HEK293 (cell line): ENCODE data around the gene FNDC3A.

Source experiments
- CTCF ChIA-PET: fragments of 350-600 bp; formaldehyde crosslinking; extraction: SDS; loops from one replicate; lab custom pipeline; 2021; ENCODE audit warnings: antibody characterized with exemption; lab: Yijun Ruan, JAX
- POLR2A ChIA-PET: fragments of 300-600 bp; formaldehyde crosslinking; extraction: SDS; loops from one replicate; lab custom pipeline; 2020; ENCODE audit warnings: antibody characterized with exemption, inconsistent platforms; lab: Yijun Ruan, JAX
- H3K27ac ChIP-seq: fragments of 200-500 bp; sonication (Bioruptor generic); 2 replicates; pipeline ENCODE4 v1.5.1; 2014; ENCODE audit warnings: low read depth, low read length, control low read depth, inconsistent platforms; ENCODE audit errors: extremely low read depth
- H3K36me3 ChIP-seq, 2 experiments: fragments of 200-500 bp in 1 of 2; sonication (Bioruptor generic) in 1 of 2; 1 replicate in 1 of 2; 2 replicates in 1 of 2; pipeline ENCODE4 v1.5.1; 2014 to 2017; ENCODE audit warnings: inconsistent platforms in 2 of 2, low read length in 2 of 2; ENCODE audit not compliant: control insufficient read depth in 2 of 2, insufficient read depth in 1 of 2
- H3K4me1 ChIP-seq: fragments of 200-500 bp; sonication (Bioruptor generic); 2 replicates; pipeline ENCODE4 v1.5.1; 2014; ENCODE audit warnings: mild to moderate bottlenecking, low read length, inconsistent platforms; ENCODE audit not compliant: control insufficient read depth, insufficient read depth
- H3K4me3 ChIP-seq: 2 replicates; pipeline ENCODE4 v1.5.1; 2011; ENCODE audit warnings: low read depth, mild to moderate bottlenecking, control low read depth, low read length, moderate library complexity
- H3K9me3 ChIP-seq: fragments of 200-500 bp; sonication (Bioruptor generic); 2 replicates; pipeline ENCODE4 v1.5.1; 2014; ENCODE audit warnings: low read depth, low read length, inconsistent platforms; ENCODE audit not compliant: control insufficient read depth, insufficient read depth
- AEBP2 ChIP-seq: fragments of 450-650 bp; formaldehyde crosslinking; IDR thresholded peaks from 2 replicates; pipeline ENCODE4 v1.5.1; 2016; ENCODE audit warnings: missing biosample characterization, missing genetic modification characterization, borderline replicate concordance
- IKZF3 ChIP-seq: fragments of 450-650 bp; IDR thresholded peaks from 2 replicates; pipeline ENCODE4 v1.5.0; 2018; ENCODE audit warnings: missing biosample characterization, mild to moderate bottlenecking, missing genetic modification characterization, moderate library complexity
- INSM2 ChIP-seq: fragments of 450-650 bp; formaldehyde crosslinking; IDR thresholded peaks from 2 replicates; pipeline ENCODE4 v1.5.1; 2016; ENCODE audit warnings: missing biosample characterization, missing genetic modification characterization
- YY2 ChIP-seq: fragments of 450-650 bp; formaldehyde crosslinking; IDR thresholded peaks from 2 replicates; pipeline ENCODE4 v1.5.1; 2016; ENCODE audit warnings: missing biosample characterization, missing genetic modification characterization
- ZBTB6 ChIP-seq: fragments of 450-650 bp; formaldehyde crosslinking; IDR thresholded peaks from 2 replicates; pipeline ENCODE4 v1.5.1; 2017; ENCODE audit warnings: missing biosample characterization, missing genetic modification characterization
- ZBTB7A ChIP-seq: fragments of 450-650 bp; formaldehyde crosslinking; IDR thresholded peaks from 2 replicates; pipeline ENCODE4 v1.5.1; 2016; ENCODE audit warnings: low read depth, missing biosample characterization, missing genetic modification characterization
- ZNF19 ChIP-seq: fragments of 450-650 bp; formaldehyde crosslinking; IDR thresholded peaks from 2 replicates; pipeline ENCODE4; 2016; ENCODE audit warnings: missing biosample characterization, missing genetic modification characterization, low read depth
- ZNF223 ChIP-seq: fragments of 450-650 bp; formaldehyde crosslinking; IDR thresholded peaks from 2 replicates; pipeline ENCODE4 v1.5.1; 2016; ENCODE audit warnings: missing biosample characterization, missing genetic modification characterization
- ZNF354C ChIP-seq: fragments of 450-650 bp; formaldehyde crosslinking; IDR thresholded peaks from 2 replicates; pipeline ENCODE4 v1.5.1; 2016; ENCODE audit warnings: missing biosample characterization, missing genetic modification characterization, low read depth, borderline replicate concordance
- ZNF398 ChIP-seq: fragments of 450-650 bp; formaldehyde crosslinking; IDR thresholded peaks from 2 replicates; pipeline ENCODE4 v1.5.1; 2017; ENCODE audit warnings: missing biosample characterization, missing genetic modification characterization
- ZNF404 ChIP-seq: fragments of 450-650 bp; formaldehyde crosslinking; IDR thresholded peaks from 2 replicates; pipeline ENCODE4 v1.5.1; 2017; ENCODE audit warnings: missing biosample characterization, missing genetic modification characterization
- ZNF529 ChIP-seq: fragments of 450-650 bp; formaldehyde crosslinking; IDR thresholded peaks from 2 replicates; pipeline ENCODE4 v1.5.1; 2017; ENCODE audit warnings: missing genetic modification characterization, missing biosample characterization; ENCODE audit not compliant: insufficient replicate concordance
- ZNF544 ChIP-seq: fragments of 450-650 bp; formaldehyde crosslinking; IDR thresholded peaks from 2 replicates; pipeline ENCODE4 v1.5.0; 2017; ENCODE audit warnings: missing biosample characterization, missing genetic modification characterization
- ZNF571 ChIP-seq: fragments of 450-650 bp; formaldehyde crosslinking; IDR thresholded peaks from 2 replicates; pipeline ENCODE4 v1.5.0; 2017; ENCODE audit warnings: missing biosample characterization, missing genetic modification characterization
- ZNF623 ChIP-seq: fragments of 450-650 bp; formaldehyde crosslinking; IDR thresholded peaks from 2 replicates; pipeline ENCODE4 v1.5.1; 2016; ENCODE audit warnings: missing biosample characterization, missing genetic modification characterization
- ZNF654 ChIP-seq: fragments of 450-650 bp; formaldehyde crosslinking; IDR thresholded peaks from 2 replicates; pipeline ENCODE4 v1.5.1; 2016; ENCODE audit warnings: low read depth, missing biosample characterization, missing genetic modification characterization
- ZNF664 ChIP-seq: fragments of 450-650 bp; formaldehyde crosslinking; IDR thresholded peaks from 2 replicates; pipeline ENCODE4 v1.5.1; 2016; ENCODE audit warnings: missing biosample characterization, missing genetic modification characterization
- ZSCAN18 ChIP-seq: fragments of 450-650 bp; formaldehyde crosslinking; IDR thresholded peaks from 2 replicates; pipeline ENCODE4 v1.5.1; 2016; ENCODE audit warnings: missing biosample characterization, missing genetic modification characterization
- ZXDB ChIP-seq: fragments of 450-650 bp; formaldehyde crosslinking; IDR thresholded peaks from 2 replicates; pipeline ENCODE4 v1.5.1; 2016; ENCODE audit warnings: missing biosample characterization, missing genetic modification characterization

The FNDC3A gene

GRCh38 chr13:49098771-49099512 lies 123.2 kb downstream of the FNDC3A start:
- no peaks in the 10 kb centered on the region for H3K9me3 ChIP-seq
- no peak overlapping the region for H3K27ac ChIP-seq
- TF ChIP-seq ZSCAN18 (tag by site-specific recombination) (no peak), ZNF664 (peak; percentile 83; the same call in 1 of the 2 replicates), ZNF571 (tag by site-specific recombination) (no peak), ZNF354C (tag by site-specific recombination) (no peak), ZBTB7A (tag by site-specific recombination) (no peak), ZNF654 (tag by site-specific recombination) (peak; percentile 24)
- TF ChIP-seq, all 188 proteins: peak for 2
- H3K4me3 ChIP-seq: no peak overlapping the region
- H3K4me1 ChIP-seq: peaks cover 7% of the 10 kb centered on the region; the same call in 1 of the 2 replicates
- CTCF ChIA-PET: interaction anchor here (0.5 to 1.8 kb wide), 5 partner anchors 93 to 213 kb away, joined by 3 to 10 read pairs (median 3); no protein-coding TSS in a partner anchor
- H3K36me3 ChIP-seq: no peaks in the 10 kb centered on the region
- POLR2A ChIA-PET: no interaction called here

GRCh38 chr13:49099513-49099877 lies 123.8 kb downstream of the FNDC3A start:
- Histone ChIP-seq H3K27ac (no peak overlapping the region), H3K36me3 (no peaks in the 10 kb centered on the region), H3K9me3 (no peaks in the 10 kb centered on the region), H3K4me3 (no peak overlapping the region), H3K4me1 (peaks cover 7% of the 10 kb centered on the region; the same call in 1 of the 2 replicates)
- TF ChIP-seq ZNF623 (tag by site-specific recombination) (no peak), INSM2 (tag by site-specific recombination) (no peak), YY2 (tag by site-specific recombination) (no peak), ZNF544 (tag by site-specific recombination) (no peak), ZNF223 (no peak), ZNF354C (tag by site-specific recombination) (no peak), ZNF398 (tag by site-specific recombination) (no peak), AEBP2 (tag by site-specific recombination) (no peak), IKZF3 (no peak), ZBTB6 (tag by site-specific recombination) (no peak), ZNF529 (tag by site-specific recombination) (no peak), ZNF19 (tag by site-specific recombination) (no peak), ZXDB (tag by site-specific recombination) (no peak), ZNF404 (tag by site-specific recombination) (no peak)
- CTCF ChIA-PET: interaction anchor here (0.7 to 1.8 kb wide), 4 partner anchors 146 to 212 kb away, joined by 3 to 10 read pairs (median 4); no protein-coding TSS in a partner anchor
- POLR2A ChIA-PET: no interaction called here
